ENCODE results near the gene NOC2L.
"Not testable (repeated sequence)": the region's sequence is repeated elsewhere in the genome, so short reads cannot be mapped to it uniquely, and the experiment has no call there.

The NOC2L gene

DNA sequence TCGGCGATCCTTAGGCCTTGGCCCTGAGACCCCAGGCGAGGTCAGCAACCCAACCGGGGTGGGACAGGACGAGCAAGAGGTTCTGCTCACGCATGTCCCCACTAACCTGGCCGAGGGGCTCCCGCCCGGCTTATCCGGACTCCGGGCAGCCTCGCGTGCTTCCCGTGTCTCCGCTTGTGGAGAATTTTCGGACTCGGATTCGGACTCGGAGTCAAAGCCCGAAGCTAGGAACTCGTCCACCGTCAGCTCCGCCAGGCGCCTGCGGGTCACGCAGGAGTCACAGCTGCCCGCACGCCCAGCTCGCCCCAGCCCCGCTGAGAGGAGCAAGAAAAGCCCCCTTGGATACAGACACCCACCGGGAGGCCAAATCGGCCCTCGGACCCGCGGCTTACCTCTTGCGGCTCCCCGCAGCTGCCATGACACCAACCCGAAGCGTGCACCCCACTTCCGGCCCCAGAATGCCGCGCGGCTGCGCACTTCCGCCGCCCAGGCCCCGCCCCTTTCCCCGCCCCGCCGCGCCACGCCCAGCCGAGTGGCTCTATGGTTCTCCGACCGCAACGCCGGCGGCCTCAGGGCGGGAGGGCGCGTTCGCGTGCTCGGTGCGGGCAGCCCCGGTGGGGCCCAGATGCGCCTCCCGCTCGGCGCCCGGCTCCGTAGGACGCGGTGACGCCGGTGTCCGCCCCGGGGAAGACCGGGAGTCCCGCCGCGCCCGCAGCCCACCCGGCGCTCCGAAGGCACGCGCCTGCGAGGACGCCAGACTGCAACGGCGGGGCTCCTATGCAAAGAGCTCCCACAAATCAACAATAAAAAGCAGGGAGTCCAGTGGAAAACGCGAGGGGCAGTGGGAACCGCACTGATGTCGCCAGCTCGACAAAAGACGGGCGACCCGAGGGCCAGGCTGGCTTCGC, at the start of gene NOC2L:
TSS of gene NOC2L (minus strand) at position 434 of the 908 bp plus-strand sequence. CDS start at position 418, 16 bp downstream.
- peak; percentile 49 for DNase-seq (ENCODE audit: low read depth, low spot score)

DNA sequence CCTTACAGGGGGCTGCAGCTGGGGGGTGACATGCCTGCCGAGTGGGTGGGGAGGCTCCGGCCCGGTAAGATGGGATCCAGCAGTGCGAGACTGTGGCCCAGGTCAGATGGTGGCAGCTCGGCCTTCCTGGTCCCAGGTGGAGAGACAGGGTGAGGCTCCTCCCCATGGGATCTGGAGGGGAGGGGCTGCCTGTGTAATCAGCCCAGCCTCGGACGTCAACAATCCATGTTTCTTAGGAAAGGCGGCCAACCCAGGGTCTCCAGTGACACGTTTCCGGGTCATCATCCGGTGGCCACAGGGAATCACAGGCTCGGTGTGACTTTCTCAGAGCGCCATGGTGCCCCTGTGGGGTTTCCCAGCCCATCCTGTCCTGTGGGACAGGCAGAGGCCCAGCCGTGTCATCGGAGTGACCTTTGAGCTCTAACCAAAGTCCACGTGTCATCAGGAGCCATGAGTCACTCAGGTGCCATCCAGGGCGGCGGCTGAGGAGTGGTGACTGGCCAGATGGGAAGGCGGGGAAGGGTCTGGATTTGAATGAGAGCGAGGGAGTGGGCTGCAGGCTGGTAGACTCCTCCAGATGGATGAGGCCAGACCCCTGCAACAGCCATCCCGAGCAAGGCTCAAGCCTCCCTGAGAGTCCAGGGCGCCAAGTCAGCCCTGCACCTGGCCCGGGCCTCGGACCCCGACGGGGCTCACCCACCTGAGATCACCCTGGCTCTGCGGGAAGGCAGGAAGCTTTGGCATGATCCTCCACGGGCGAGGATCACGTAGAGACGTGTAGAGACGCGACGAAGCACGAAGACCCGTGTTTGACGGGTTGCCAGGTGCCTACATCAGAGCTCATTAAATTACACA, 47.5 kb upstream of the NOC2L start:
- DNase-seq (ENCODE audit: low read depth, low spot score): no peak

DNA sequence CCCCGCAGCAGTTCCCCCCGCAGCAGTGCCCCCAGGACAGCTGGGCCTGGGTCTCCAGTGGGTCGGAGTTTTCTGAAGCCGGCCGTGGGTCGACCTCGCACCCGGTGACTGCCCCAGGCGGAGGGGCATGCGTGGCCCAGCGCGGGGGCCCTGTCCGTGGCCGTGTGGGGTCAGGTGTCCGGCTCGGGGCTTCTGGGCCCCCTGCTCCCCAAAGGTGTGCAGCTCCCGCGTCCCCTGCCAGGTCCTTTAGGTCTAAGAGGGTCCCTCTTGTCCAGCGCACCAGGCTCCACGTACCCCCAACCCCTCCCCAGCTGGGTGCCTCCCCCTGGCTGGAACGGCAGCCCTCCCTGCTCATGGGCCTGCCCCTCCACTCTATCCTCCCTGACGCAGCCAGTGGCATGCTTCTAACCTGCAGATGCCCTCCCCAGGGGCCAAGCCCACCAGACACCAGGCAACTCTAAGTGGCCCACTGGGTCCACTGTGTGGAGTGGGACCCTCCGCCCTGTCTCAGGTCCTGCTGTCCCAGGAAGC, 46.8 kb upstream of the NOC2L start:
- DNase-seq (ENCODE audit: low read depth, low spot score): no peak

DNA sequence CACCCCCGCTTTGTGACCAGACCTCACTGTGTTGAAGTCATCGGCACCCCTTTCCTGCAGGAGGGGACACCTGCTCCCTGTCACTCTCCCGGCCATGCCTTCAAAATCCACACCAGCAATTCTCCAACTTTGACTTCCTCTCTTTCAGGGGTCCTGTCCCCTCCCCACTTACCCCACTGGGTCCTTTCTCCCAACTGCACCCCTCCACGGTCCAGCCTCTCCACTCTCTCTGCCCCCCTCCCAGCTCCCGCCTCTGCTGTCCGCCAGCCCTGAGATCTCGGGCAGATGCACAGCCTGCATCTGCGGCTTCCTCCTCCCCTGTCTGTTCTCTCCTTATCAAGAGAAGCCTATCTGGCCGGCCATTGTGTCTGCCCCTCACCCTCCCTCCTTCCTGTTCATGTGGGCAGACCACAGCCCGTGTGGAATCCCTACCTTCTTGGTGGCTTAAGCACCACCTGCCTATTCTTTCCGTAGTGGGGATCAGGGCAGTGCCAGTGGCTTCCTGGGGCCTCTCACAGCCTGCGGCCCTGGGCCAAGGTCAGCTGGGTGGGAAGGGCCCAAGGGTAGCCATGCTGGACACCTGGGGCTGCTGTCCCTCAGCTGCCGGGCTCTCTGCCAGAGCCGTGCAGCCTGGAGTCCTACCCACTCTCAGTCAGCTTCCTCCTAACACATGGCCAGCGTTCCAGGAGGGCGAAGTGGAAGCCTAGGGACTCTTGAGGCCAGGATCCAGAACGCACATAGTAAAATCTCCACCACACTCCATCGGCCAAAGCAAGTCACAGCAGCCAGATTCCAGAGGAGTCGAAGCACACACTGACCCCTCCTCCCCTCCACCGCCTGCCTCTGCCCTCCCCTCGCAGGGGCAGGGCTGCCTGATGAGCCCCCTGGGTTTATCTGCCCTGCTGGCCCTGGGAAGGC, 46.0 kb upstream of the NOC2L start:
- no peak for DNase-seq (ENCODE audit: low read depth, low spot score)

DNA sequence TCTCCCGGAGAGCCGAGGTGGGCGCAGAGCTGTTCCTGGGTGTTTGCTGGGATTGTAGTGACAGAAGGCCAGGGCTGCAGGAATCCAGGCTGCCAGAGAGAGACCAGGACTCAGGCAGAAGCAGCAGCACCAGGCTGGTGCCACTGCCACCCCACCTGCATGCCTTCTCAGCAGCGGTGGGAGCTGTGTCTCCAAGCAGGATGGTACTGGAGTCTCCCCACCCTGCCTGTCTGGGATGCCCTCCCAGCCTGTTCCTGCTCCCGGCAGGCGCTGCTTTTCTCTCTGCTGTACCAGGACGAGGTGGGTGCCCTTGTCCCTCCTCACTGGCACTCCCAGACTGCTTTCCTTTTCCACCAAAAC, 45.3 kb upstream of the NOC2L start:
- no peak for DNase-seq (ENCODE audit: low read depth, low spot score)

DNA sequence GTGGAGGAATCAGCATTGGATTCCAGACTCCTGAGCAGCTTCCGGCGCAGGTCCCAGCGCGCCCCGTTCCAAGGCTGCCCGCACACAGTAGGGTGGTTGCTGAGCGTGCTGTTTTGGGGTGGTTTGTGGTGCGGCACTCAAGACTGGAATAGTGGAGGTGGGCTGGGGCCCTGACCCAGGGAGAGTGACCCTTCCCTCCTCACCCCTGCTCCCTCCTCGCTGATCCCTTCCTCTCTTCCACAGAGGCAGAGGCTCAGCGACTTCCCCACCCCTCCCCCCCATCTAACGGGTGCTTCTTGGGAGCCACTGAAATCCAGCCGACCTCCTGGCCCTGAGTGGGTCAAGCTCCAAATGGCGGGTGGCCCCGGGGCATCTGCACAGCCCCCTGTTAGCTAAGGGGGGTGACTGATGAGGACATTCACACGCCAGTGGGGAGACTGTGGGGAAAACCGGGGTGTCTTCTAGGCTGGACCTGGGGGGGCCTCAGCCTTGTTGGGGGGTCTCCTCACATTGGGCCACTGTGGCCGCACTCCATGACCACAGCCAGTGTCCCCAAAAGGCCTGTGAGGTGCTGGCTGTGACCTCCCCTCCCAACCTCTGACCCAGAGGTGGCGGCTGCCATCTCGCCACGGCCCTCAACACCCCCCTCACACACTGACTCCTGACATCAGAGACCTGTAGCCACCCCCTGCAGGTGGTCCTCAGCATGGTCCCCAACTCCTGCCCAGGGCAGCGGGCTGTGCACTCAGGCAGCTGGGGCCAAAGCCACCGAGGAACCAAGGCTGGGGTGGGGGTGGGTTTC, 44.8 kb upstream of the NOC2L start:
- DNase-seq (ENCODE audit: low read depth, low spot score): no peak

DNA sequence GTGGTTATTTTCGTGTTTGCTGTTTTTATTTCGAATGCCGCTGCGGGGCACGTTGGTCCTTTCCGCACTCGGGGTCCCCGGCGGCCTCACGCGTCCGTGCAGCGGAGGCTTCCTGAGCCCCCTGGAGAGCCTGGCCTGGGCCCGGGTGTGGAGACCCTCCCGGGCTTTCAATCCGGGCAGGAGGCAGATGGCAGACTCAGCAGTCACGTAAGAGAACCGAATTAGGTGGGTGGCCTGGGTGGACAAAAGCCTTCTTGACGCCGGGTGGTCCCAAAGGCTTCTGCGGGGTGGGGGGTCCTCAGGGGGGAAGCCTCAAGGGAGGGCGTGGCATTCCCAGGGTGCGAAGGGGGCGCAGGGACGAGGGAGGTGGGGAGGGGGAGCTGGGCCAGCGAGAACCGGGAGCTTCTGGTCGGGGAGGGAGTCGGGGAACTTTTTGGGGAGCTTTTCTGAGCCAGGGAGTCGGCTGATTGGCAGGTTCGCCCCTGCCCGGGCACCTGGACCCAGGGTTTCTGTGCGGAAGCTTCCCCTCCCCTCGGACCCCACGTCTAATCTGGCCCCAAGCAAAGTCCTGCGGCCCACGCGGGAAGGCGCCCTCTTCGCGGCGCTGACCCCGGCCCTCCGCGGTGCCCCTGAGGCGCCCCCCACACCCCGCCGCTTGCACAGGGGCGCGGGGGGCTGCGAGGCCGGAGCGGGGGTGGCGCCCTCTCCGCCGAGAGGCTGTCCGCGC, 42.2 kb upstream of the NOC2L start:
- no peak for DNase-seq (ENCODE audit: low read depth, low spot score)

DNA sequence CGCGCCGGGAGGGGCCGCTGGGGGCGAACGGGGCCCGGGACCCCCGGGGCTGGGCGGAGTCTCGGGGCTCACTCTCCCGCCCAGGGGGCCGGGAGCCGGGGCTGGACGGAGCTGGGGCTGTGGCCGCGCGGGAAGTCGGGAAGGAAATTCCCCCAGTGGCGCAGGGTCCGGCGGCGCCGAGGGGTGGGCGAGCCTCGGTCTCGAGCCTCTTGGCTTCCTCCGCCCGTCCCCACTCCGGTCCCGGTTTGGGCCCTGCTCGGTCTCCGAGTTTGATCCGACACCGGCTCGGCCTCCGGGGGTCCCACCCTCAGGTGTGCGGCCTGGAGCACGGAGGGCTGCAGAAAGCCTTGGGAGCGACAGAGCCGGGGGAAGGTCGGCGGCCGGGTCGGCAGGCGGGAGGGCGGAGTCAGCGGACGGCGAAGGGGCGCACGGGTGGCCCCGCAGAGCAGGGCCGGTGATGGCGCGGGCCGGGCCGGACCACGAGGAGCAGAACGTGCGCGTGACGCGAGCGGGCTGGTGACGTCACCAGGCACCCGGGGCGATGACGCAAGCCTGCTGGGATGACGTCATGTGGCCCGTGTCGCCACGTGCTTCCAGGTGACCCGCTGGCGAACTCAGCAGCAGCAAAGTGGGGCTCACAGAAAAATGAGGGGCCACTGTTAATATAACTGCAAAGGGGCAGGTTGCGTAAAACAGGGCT, 41.5 kb upstream of the NOC2L start:
- DNase-seq (ENCODE audit: low read depth, low spot score): peak; percentile 89

DNA sequence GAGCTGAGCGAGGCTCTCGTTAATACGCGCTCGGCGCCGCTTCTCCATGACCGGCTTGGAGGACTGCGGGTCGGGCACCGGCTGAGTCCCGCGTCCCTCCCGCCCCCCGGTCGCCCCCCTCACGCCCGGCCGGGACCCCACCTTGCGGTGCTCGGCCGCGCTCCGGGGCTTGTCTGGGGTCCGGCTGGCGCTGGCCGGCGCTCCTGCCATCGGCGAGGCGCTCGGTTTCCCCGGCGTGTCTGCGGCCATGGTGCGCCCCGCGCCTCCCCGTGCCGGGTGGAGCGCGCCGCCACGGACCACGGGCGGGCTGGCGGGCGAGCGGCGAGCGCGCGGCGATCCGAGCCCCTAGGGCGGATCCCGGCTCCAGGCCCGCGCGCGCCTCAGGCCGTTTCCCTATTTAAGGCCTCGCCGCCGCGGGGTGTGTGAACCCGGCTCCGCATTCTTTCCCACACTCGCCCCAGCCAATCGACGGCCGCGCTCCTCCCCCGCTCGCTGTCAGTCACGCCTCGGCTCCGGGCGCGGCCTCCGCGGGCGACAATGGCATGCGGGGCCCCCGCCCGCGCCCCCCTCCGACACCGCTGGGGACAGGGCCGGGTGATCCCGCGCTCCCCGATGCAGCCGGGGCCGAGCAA, 40.8 kb upstream of the NOC2L start, which contains the start of gene HES4:
TSS of gene HES4 (minus strand) at position 373 of the 632 bp plus-strand sequence. CDS start at position 249, 124 bp downstream.
- DNase-seq (ENCODE audit: low read depth, low spot score): peak; percentile 71

DNA sequence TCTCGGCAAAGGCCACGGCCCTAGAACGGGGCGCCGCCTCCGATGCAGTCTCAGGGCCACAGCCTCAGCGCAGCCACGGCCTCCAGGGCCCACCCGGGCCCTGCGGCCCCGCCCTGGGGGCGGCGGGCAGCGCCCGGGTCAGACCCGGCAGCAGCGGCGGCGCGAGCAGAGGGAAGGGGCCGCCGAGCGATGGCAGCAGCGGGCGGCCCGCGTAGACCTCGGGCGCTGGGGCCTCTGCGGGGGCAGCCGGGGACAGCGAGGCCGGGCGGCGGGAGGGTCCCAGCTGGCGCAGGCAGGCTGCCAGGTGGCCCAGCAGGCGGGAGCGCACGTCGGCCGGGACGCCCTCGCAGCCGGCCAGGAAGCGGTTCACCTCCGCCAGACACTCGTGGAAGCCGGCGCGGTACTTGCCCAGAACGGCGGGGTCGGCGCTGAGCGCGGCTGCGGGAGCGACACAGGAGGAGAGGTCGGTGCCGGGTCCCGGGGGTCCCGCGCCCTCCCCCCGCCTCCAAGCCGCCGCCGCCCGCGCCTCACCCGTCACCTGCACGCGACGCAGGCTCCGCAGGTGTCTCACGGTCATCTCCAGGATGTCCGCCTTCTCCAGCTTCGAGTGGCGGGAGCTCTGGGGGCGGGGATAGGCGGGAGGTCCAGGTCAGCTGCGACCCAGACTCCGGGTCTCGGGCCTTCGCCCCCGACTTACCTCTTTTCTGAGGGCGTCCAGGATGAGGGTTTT, 40.1 kb upstream of the NOC2L start:
- DNase-seq (ENCODE audit: low read depth, low spot score): no peak

DNA sequence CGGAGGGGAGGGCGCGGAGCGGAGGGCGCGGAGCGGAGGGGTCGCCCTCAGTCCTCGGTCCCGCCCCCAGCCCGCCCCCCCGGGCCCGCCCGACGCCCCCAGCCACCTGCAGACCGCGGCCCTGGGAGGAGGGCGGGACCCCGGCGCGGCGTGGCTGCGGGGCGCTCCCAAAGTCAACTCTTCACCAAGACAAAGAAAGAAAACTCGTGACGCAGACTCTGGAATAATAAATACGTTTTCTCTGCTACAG, 39.6 kb upstream of the NOC2L start:
- no peak for DNase-seq (ENCODE audit: low read depth, low spot score)

DNA sequence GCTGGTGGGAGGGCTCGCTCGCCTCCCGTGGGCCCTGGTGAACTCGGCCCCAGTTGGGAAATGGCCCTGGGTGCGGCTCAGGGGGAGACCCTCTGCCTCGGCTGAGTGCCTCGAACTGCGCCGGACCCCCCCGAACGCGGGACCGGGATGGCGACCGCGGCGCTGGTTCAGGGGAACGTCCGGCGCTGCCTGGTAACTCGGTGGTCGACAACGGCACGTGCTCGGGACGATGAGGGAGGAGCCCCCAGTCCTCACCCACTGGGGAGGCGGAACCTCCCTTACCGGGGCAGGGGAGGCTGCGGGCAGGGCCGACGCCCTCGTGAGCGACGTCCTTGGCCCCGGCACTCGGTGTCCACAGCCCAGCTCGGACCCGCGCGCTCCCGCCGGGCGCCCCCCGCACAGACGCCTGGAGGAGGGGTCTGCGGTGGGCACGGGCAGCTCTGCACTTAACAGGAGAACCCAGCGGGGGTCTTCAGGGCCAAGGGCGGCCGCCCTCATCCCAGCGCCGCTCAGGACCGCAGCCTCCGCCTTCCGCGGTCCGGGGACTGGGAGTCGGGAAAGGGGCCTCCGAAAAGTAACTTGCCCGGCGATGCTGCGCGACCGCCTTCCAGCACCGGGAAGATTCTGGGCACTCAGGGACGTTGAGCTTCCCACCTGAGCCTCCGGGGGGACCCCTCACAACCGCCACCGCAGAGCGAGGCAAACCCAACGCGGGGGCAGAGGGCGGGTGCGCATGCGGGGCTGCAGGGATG, 39.1 kb upstream of the NOC2L start:
- DNase-seq (ENCODE audit: low read depth, low spot score): no peak

DNA sequence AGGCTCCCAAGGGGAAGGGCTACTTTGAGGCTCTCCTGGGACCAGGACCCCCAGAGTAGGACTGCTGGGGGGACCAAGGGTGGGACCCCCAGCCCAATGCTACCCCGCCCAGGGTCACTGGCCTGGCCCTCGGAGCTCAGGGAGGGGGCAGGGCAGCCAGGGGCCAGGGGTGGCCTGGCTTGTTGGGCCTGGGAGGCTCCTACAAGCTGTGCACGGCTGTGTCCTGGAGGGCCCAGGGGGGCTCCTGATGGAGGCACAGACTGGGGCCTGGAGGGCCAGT, 38.6 kb upstream of the NOC2L start:
- no peak for DNase-seq (ENCODE audit: low read depth, low spot score)

DNA sequence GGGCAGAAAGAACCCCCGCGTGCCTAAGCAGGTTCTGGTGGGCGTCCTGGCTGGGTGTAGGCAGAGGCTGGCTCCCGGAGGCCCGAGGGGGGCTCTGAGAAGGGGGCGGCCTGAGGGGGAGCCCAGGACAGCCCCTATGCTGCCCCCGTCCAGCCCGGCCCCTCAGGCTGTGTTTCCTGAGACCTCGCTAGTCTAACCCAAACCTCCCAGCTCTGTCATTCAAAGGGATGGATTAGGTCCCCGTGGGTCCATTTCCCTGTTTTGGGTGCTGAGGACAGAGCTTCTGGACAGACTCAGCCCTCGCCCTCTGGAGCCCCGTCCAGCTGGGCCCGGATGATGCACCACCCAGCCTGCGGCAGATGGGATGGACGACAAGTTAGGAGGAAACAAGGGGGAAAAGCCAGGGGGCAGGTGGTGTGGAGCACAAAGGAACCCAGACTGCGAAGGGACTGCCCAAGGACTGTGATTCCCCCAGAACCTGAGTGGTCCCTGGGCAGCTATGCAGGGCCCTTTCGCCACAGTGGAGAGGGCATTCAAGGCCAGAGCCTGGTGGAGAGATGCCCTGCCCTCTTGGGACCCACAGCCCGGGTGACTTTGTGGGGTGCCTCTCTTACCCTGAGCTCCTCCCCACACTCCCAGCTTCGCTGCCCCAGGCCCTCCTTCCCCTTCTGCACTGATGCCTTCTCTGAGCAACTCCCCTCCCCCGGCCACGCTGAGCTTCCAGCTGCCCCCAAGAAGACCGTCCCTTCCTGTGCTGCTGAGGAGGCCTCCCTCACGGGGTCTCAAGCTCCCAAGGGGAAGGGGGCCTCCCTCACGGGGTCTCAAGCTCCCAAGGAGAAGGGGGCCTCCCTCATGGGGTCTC, 38.0 kb upstream of the NOC2L start:
- DNase-seq (ENCODE audit: low read depth, low spot score): no peak

DNA sequence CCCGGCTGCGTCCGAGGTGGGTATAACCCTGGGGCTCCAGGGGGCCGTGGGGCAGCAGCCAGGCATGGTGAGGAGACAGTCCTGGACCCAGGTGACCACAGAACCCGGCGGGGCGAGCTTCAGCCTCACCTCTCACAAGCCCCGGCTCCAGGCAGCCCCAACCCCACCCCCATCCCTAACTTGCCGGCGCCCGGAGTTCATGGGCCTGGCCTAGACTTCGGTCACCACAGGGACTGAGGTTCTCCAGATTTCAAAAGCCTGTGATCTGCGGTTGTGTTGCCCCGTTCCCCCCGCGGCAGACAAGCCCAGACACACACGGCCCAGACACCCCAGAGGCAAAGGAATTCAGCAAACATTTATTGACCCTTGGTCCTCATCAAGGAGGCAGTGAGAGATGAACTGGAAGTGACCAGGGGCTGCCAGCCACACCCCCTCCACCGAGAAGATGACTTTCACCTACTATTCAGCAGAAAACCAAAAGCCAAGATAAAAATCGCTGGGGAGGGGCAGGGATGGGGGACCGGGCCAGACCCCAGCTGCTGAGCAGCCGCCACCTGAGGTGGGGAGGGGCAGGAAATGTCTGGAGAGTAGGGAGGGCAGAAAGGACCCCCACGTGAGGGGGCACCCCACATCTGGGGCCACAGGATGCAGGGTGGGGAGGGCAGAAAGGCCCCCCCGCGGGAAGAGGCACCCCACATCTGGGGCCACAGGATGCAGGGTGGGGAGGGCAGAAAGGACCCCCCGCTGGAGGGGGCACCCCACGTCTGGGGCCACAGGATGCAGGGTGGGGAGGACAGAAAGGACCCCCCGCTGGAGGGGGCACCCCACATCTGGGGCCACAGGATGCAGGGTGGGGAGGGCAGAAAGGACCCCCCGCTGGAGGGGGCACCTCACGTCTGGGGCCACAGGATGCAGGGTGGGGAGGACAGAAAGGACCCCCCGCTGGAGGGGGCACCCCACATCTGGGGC, 36.9 kb upstream of the NOC2L start:
- no peak for DNase-seq (ENCODE audit: low read depth, low spot score)

DNA sequence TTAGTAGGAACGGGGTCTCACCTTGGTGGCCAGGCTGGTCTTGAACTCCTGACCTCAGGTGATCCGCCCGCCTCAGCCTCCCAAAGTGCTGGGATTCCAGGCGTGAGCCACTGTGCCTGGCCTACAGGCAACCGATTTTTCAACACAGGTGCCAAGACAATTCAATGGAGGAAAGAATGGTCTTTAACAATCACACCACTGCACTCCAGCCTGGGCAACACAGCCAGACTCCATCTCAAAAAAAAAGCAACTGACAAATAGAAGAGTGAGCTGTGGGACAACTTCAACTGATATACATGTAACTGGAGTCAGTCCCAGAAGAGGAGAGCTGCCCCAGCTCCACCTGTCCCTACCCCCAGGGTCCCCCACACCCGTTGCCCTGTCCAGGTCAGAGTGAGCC, 35.5 kb upstream of the NOC2L start:
- DNase-seq (ENCODE audit: low read depth, low spot score): not testable (repeated sequence)
